GM21717 (cell line): Measurements from ENCODE around the gene TBKBP1.

Experiments
- ATAC-seq: cut with Tn5 transposase; IDR thresholded peaks from one replicate; pipeline ENCODE4 v1.9.1; 2021; ENCODE audit warnings: mild to moderate bottlenecking, moderate library complexity; ENCODE audit not compliant: unreplicated experiment

The TBKBP1 gene

GRCh38 chr17:47760409-47761140 lies 66.6 kb downstream of the TBKBP1 start:
- no peak for ATAC-seq
